HG03039 (cell line): ENCODE data around the gene GAL3ST2.
"Not testable (repeated sequence)": the region's sequence is repeated elsewhere in the genome, so short reads cannot be mapped to it uniquely, and the experiment has no call there.

Experiments
- ATAC-seq: cut with Tn5 transposase; IDR thresholded peaks from one replicate; pipeline ENCODE4 v1.9.1; 2021; ENCODE audit warnings: mild to moderate bottlenecking, moderate library complexity; ENCODE audit not compliant: unreplicated experiment

The GAL3ST2 gene

GRCh38 chr2:241817821-241818215 is 41.2 kb downstream of the GAL3ST2 start:
- not testable (repeated sequence) for ATAC-seq

- no peak for ATAC-seq
Observed at GRCh38 chr2:241818229-241818942, 41.8 kb downstream of the GAL3ST2 start.

DNA sequence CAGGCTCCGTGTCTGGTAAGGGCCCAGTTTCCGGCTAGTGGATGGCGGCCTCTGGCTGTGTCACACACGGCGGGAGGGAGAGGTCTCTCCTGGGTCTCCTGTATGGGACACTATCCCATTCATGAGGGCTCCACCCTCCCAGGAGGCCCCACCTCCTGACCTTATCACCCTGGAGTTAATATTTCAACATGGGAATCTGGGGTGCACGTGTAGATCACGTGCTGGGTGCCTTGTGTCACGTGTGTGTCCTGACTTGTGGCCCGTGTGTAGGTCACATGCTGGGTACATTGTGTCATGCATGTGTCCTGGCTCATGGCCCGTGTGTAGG is 42.3 kb downstream of the GAL3ST2 start:
- ATAC-seq: no peak

DNA sequence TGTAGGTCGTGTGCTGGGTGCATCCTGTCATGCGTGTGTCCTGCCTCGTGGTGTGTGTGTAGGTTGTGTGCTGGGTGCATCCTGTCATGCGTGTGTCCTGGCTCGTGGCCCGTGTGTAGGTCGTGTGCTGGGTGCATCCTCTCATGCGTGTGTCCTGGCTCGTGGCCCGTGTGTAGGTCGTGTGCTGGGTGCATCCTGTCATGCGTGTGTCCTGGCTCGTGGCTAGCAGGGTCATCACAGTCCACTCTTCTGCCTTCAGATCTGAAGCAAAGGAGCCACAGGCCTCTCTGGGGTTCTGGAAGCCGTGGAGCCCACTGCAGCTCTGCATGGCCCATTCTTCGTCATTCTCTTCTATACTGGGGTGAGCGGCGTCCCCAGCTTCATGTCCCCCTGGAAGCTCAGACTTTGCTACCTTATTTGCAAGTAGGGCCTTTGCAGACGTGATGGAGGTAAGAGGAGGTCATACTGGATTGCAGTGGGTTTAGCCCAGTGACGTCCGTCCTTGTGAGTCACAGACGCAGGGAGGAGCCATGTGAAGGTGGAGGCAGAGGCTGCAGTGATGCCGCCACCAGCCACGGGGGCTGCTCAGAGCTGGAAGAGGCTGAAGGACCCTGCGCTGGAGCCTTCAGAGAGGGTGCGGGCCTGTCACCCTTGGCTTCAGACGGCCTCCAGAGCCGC is 43.5 kb downstream of the GAL3ST2 start:
- ATAC-seq: not testable (repeated sequence)

GRCh38 chr2:241820625-241821384 is 44.2 kb downstream of the GAL3ST2 start:
- ATAC-seq: no peak

DNA sequence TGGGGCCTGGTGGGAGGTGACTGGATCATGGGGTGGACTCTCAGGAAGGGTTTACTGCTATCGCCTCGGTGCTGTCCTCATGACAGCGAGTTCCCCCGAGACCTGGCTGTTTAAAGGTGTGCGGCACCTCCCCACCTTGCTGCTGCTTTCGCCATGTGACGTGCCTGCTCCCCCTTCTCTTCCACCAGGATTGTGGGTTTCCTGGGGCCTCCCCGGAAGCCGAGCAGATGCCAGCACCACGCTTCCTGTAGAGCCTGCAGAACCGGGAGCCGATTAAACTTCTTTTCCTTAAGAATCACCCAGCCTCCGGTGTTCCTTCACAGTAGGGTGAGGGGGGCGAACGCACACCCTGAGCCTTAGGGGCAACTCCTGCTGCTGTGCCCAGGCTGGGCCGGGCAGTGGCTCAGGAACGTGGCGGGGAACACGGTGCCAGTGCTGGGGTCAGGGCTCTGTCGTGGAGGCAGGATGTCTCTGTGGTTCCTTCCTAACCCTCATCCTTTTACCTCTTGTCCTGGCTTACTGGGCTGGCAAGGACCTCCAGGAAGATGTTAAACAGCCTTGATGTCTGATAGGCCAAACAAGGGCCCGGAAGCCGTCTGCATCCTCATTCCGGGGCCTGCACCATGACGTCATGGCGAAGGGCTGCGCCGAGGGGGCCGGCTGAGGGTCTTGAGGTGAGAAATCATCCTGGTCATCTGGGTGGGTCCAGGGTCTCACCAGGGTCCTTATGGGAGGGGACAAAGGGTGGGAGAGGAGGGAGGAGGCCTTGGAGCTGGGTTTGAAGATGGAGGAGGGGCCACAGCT is 45.0 kb downstream of the GAL3ST2 start:
- ATAC-seq: no peak

GRCh38 chr2:241822264-241822623 is 45.6 kb downstream of the GAL3ST2 start:
- ATAC-seq: no peak

DNA sequence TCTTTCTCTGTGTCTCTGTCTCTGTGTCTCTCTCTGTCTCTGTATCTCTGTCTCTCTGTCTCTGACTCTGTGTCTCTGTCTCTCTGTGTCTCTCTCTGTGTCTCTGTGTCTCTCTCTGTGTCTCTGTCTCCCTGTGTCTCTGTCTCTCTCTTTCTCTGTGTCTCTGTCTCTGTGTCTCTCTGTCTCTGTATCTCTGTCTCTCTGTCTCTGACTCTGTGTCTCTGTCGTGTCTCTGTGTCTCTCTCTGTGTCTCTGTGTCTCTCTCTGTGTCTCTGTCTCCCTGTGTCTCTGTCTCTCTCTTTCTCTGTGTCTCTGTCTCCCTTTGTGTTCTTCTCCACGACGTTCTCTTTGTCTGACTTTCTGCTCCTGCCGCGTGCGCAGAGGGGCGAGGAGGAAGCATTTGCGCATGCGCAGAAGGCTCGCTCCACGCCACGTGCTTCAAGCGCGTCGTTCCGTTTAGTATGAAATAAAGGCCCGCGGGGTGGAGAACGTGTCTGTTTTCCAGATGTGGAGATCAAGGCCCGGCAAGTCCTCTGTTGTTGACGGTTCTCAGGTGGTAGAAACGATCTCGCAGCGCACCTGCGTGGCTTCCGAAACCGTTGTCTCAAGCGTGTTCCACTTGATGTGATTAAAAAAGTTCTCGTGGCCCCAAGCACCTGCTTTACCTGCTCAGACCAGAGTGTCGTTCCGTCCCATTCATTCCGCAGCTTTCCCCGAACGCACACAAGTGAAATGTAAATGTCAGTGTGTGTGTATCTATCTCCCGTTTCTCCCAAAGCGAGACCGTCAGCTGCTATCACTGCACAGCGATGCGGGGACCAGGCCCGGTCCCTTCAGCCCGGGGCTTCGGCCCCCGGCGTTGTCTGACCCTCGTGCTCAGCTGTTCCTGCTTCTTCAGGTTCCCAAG is 47.2 kb downstream of the GAL3ST2 start:
- ATAC-seq: not testable (repeated sequence)

- ATAC-seq: no peak
Observed at GRCh38 chr2:241827394-241827793, 50.8 kb downstream of the GAL3ST2 start.

- ATAC-seq: no peak
Observed at GRCh38 chr2:241833101-241833663, 56.6 kb downstream of the GAL3ST2 start.

GRCh38 chr2:241833756-241834526 is 57.3 kb downstream of the GAL3ST2 start:
- not testable (repeated sequence) for ATAC-seq

DNA sequence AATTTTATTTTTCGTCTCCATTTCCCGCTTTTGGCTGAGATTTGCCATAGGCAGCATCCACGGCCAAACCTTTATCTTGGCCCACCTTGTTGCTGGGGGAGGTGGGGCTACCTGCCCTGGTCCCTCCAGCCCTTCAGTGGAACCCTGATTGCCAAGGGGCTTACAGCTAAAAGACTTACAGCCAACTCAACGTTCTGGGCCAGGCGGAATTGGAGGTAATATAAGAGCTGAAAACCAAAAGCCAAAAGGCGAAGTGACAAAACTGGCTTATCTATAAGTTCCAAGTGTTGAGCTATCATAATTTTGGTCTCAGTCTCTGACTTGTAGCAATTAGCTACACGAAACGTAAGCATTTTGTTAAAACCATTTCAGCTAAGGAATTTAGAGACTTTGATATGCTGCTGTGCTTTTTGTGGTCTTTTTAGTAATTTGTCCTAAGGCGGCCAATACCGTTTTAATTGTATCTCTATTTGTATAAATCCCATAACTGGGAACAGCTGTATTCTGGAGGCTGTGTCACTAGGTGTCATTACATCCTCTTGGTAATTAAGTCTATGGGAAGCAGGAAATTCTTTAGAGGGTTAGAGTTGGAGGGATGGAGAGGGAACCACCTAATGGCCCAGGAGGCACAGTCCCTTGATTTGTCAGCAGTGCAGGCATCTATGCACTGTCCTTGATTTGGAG is 58.0 kb downstream of the GAL3ST2 start:
- no peak for ATAC-seq

- no peak for ATAC-seq
Observed at GRCh38 chr2:241835611-241836010, 59.0 kb downstream of the GAL3ST2 start.

GRCh38 chr2:241836292-241836691 is 59.7 kb downstream of the GAL3ST2 start:
- ATAC-seq: no peak

- no peak for ATAC-seq
Observed at GRCh38 chr2:241837197-241837965, 60.8 kb downstream of the GAL3ST2 start.

- ATAC-seq: no peak
Observed at GRCh38 chr2:241841181-241842066, 64.8 kb downstream of the GAL3ST2 start.

DNA sequence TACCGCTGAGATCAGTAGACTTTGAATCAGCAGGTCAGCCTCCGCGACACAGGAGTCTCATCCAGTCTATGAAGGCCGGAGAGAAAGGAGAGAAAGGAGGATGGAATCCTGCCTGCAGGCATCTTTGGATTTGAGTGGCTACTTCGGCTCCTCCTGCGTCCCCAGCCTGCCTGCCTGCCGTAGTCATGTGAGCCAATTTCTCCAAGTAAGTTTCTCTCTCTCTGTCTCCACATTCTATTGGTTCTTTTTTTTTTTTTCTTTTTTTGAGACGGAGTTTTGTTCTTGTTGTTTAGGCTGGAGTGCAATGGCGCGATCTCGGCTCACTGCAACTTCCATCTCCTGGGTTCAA is 65.4 kb downstream of the GAL3ST2 start:
- no peak for ATAC-seq
